ENCODE measurements around the gene TMEM243. TPM values are rescaled to one million over a fixed set of nuclear protein-coding genes. Genes with fewer than 3 reads are reported as not detected.
"Not testable (repeated sequence)": the region's sequence is repeated elsewhere in the genome, so short reads cannot be mapped to it uniquely, and the experiment has no call there.

Gene TMEM243
- total and polyA plus RNA-seq, 2 donors (not counting 3 experiments of a cell fraction or from before 2014, with no cell fraction given): 26.9 to 28.8 TPM

DNA sequence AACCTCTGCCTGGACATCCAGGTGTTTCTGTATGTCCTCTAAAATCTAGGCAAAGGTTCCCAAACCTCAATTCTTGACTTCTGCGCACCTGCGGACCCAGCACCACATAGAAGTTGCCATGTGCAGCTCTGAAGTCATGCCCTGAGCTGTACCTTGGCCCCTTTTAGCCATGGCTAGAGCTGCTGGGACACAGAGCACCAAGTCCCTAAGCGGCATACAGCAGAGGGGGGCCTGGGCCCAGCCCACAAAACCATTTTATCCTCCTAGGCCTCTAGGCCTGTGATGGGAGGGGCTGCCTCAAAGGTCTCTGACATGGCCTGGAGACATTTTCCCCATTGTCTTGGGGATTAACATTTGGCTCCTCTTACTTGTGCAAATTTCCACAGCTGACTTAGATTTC, 14.6 kb downstream of the TMEM243 start:
- dilution Hi-C loops (cut with MboI; ENCODE audit: extremely low pct_ligation_motif_present, low sequenced_read_pairs) (no loop called here), intact Hi-C loops (cut with micrococcal nuclease) (no loop called here)
- Histone ChIP-seq H3K27me3 (ENCODE audit: control insufficient read depth in 2 of 2, insufficient read depth in 2 of 2, low read length in 2 of 2) (no peaks in the 10 kb centered on the region), H3K79me2 (ENCODE audit: control insufficient read depth, insufficient read depth, low read length) (peaks cover 52% of the 10 kb centered on the region), H4K20me1 (replicated peaks; ENCODE audit: control insufficient read depth, extremely low read depth, insufficient read depth, low read length) (no peaks in the 10 kb centered on the region), H3K9me1 (replicated peaks; ENCODE audit: control insufficient read depth, extremely low read depth, insufficient read depth, low read length) (no peaks in the 10 kb centered on the region), H3K27ac (ENCODE audit: insufficient read depth, low read depth, low read length) (no peak overlapping the region), H2AFZ (ENCODE audit: low read depth, low read length) (no peak overlapping the region), H3K4me3 (replicated peaks in 1 of 3; ENCODE audit: insufficient read depth in 1 of 3, low read depth in 1 of 3, low read length in 3 of 3) (no peak overlapping the region), H3K4me1 (ENCODE audit: control insufficient read depth, extremely low read depth, insufficient read depth, low read length) (no peaks in the 10 kb centered on the region), H3K9me3 (replicated peaks; ENCODE audit: control insufficient read depth, insufficient read depth, low read length) (no peaks in the 10 kb centered on the region), H3K36me3 (ENCODE audit: control insufficient read depth in 2 of 2, extremely low read depth in 1 of 2, insufficient read depth in 2 of 2, low read length in 2 of 2) (peaks cover 0 to 2% of the 10 kb centered on the region in 2 experiments), H3K4me2 (ENCODE audit: insufficient read depth, low read length) (no peak overlapping the region), H3K9ac (replicated peaks; ENCODE audit: extremely low read depth, insufficient read depth, low read length) (no peak overlapping the region)
- DNase-seq (ENCODE audit: low read depth, low spot score) (no peak), FAIRE-seq (no peak)
- no TSS peak for BruUV-seq (replicated peaks)
- CTCF ChIA-PET: no interaction called here
- TF ChIP-seq, protein P1, sequence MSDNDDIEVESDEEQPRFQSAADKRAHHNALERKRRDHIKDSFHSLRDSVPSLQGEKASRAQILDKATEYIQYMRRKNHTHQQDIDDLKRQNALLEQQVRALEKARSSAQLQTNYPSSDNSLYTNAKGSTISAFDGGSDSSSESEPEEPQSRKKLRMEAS (IDR thresholded peaks at IDR 0.05; ENCODE audit: insufficient read depth, insufficient read length): no peak
- TF ChIP-seq POLR2AphosphoS5 (IDR thresholded peaks at IDR 0.05; ENCODE audit: insufficient read depth, low read depth, low read length) (no peak), FOS (IDR thresholded peaks at IDR 0.05; ENCODE audit: borderline replicate concordance, insufficient read depth, low read length) (no peak), EZH2 (IDR thresholded peaks at IDR 0.05; ENCODE audit: borderline replicate concordance, low read depth, low read length, severe bottlenecking) (no peak), JUN (IDR thresholded peaks at IDR 0.05; ENCODE audit: borderline replicate concordance, insufficient read depth, insufficient read length, low read depth) (no peak), CTCF (IDR thresholded peaks at IDR 0.05; ENCODE audit: extremely low read depth in 1 of 2, insufficient read depth in 1 of 2, low read depth in 1 of 2, low read length in 2 of 2) (no peak), POLR2A (IDR thresholded peaks at IDR 0.05; ENCODE audit: low read depth, low read length) (no peak), GATA2 (IDR thresholded peaks at IDR 0.05; ENCODE audit: insufficient read depth, insufficient read length, low read depth, low read length) (no peak), MYC (IDR thresholded peaks at IDR 0.05; ENCODE audit: low read depth, low read length) (no peak)
- POLR2A ChIA-PET: no interaction called here

- DNase-seq (ENCODE audit: low read depth, low spot score); FAIRE-seq; BruUV-seq (replicated peaks); H3K27ac ChIP-seq (ENCODE audit: insufficient read depth, low read depth, low read length); H3K9ac ChIP-seq (replicated peaks; ENCODE audit: extremely low read depth, insufficient read depth, low read length); H2AFZ ChIP-seq (ENCODE audit: low read depth, low read length); intact Hi-C loops (cut with micrococcal nuclease); H3K9me3 ChIP-seq (replicated peaks; ENCODE audit: control insufficient read depth, insufficient read depth, low read length); H3K4me3 ChIP-seq (replicated peaks in 1 of 3; ENCODE audit: insufficient read depth in 1 of 3, low read depth in 1 of 3, low read length in 3 of 3); POLR2A ChIA-PET; H3K4me1 ChIP-seq (ENCODE audit: control insufficient read depth, extremely low read depth, insufficient read depth, low read length); H3K36me3 ChIP-seq (ENCODE audit: control insufficient read depth in 2 of 2, extremely low read depth in 1 of 2, insufficient read depth in 2 of 2, low read length in 2 of 2); dilution Hi-C loops (cut with MboI; ENCODE audit: extremely low pct_ligation_motif_present, low sequenced_read_pairs); H3K9me1 ChIP-seq (replicated peaks; ENCODE audit: control insufficient read depth, extremely low read depth, insufficient read depth, low read length); H4K20me1 ChIP-seq (replicated peaks; ENCODE audit: control insufficient read depth, extremely low read depth, insufficient read depth, low read length); H3K4me2 ChIP-seq (ENCODE audit: insufficient read depth, low read length); H3K27me3 ChIP-seq (ENCODE audit: control insufficient read depth in 2 of 2, insufficient read depth in 2 of 2, low read length in 2 of 2); CTCF ChIA-PET: not testable (repeated sequence)
- H3K79me2 ChIP-seq (ENCODE audit: control insufficient read depth, insufficient read depth, low read length): peaks cover 52% of the 10 kb centered on the region
These were observed 15.6 kb downstream of the TMEM243 start for GRCh38 chr7:87203929-87204328.

Data from endothelial cell of umbilical vein (primary cell).